Astrocyte of the cerebellum (primary cell): Measurements from ENCODE around the gene STARD13.

Experiments used
- DNase-seq: peaks from one replicate; pipeline ENCODE4 v3.0.0-alpha.2; 2011; ENCODE audit warnings: low read depth
- H3K4me3 ChIP-seq: 2 replicates; pipeline ENCODE4 v1.5.1; 2011; ENCODE audit warnings: mild to moderate bottlenecking, low read depth, low read length, moderate library complexity
- CTCF ChIP-seq: IDR thresholded peaks from 2 replicates; pipeline ENCODE4 v1.5.1; 2012; ENCODE audit warnings: low read length, low read depth, moderate library complexity, mild to moderate bottlenecking; ENCODE audit errors: missing control alignments
- in situ Hi-C: cut with HindIII; loops from 2 replicates; pipeline ENCODE4 v1.10.0; 2017; ENCODE audit warnings: low sequenced_read_pairs

STARD13 gene

DNA sequence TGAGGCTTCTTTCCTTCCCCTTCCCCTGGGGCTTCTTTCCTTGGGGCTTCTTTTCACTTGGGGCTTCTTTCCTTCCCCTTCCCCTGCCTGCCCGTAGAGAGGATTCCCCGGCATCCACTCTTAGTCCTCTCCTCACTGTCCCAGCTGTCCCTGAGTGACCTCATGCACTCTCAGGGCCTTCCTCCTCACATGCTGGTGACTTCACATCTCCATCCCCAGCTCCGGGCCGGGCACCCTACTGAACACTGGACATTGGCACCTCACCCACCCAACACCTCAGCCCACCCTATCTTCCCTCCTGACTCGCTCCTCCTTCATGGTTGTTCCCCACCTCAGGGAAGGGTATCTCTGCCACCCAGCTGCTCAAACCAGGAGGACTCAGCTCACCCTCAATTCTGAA lies 130.6 kb downstream of the STARD13 start:
- no peak overlapping the region for H3K4me3 ChIP-seq
- no peak for TF ChIP-seq CTCF
- in situ Hi-C loops: no loop called here
- DNase-seq: no peak

GRCh38 chr13:33153421-33154404 lies 131.8 kb downstream of the STARD13 start:
- in situ Hi-C loops: no loop called here
- no peak overlapping the region for H3K4me3 ChIP-seq
- peak; percentile 8 for DNase-seq
- TF ChIP-seq CTCF: no peak

GRCh38 chr13:33152389-33152788 lies 133.2 kb downstream of the STARD13 start:
- H3K4me3 ChIP-seq: no peak overlapping the region
- no peak for DNase-seq
- in situ Hi-C loops: no loop called here
- TF ChIP-seq CTCF: no peak

- in situ Hi-C loops: no loop called here
- no peak overlapping the region for H3K4me3 ChIP-seq
- no peak for DNase-seq
- no peak for TF ChIP-seq CTCF
These were observed 134.9 kb downstream of the STARD13 start for GRCh38 chr13:33150662-33151061.

- in situ Hi-C loops: no loop called here
- H3K4me3 ChIP-seq: no peak overlapping the region
- DNase-seq: peak; percentile 11
- no peak for TF ChIP-seq CTCF
These were observed 135.4 kb downstream of the STARD13 start for GRCh38 chr13:33150126-33150525.

DNA sequence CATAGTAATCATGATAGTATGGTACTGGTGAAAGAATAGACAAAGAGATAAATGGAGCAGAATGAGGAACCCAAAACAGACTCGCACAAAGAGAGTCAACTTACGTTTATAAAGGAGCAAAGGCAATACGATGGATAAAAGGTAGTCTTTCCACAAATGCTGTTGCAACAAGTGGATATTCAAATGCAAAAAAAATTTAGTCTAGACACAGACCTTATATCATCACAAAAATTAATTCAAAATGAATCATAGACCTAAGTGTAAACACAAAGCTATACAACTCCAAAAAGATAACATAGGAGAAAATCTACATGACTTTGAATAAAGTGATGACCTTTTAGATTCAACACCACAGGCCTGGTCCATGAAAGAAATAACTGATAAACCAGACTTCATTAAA lies 137.7 kb downstream of the STARD13 start:
- no peak for DNase-seq
- in situ Hi-C loops: no loop called here
- H3K4me3 ChIP-seq: no peak overlapping the region
- TF ChIP-seq CTCF: no peak
